Prostate gland (tissue), 2 donors: ENCODE measurements around the gene NTRK2. TPM values are rescaled to one million over a fixed set of nuclear protein-coding genes. Genes with fewer than 3 reads are reported as not detected.

ENCODE experiments used
- DNase-seq: peaks from one replicate; pipeline ENCODE4 v3.0.0-alpha.2; 2019; ENCODE audit warnings: low spot score
- H3K27ac ChIP-seq, 2 donors: fragments of 200-600 bp; sonication (generic); 2 replicates each; pipeline ENCODE4 v1.5.1; 2017 to 2019
- H3K27me3 ChIP-seq: fragments of 200-600 bp; sonication (generic); replicated peaks from 2 replicates; pipeline ENCODE4 v1.5.1; 2019; ENCODE audit not compliant: insufficient read depth
- H3K36me3 ChIP-seq, 2 donors: fragments of 200-600 bp; sonication (generic); 1 replicate in 1 of 2; 2 replicates in 1 of 2; pipeline versions ENCODE4 v1.5.1 to v1.8.1; 2017 to 2019
- H3K4me1 ChIP-seq: fragments of 200-600 bp; sonication (generic); replicated peaks from 2 replicates; pipeline ENCODE4 v1.5.1; 2019
- H3K4me3 ChIP-seq, 2 donors: fragments of 200-600 bp; sonication (generic); 2 replicates each; pipeline ENCODE4 v1.5.1; 2017 to 2019
- H3K9me3 ChIP-seq: fragments of 200-600 bp; sonication (generic); 2 replicates; pipeline ENCODE4 v1.5.1; 2017
- CTCF ChIP-seq, 4 experiments: fragments of 200-600 bp in 2 of 4; fragments of 450-650 bp in 2 of 4; sonication (generic) in 2 of 4; IDR thresholded peaks; 1 replicate in 3 of 4; 2 replicates in 1 of 4; pipeline ENCODE4 v1.5.1; 2016 to 2019; ENCODE audit warnings: antibody characterized with exemption in 4 of 4, mild to moderate bottlenecking in 2 of 4, moderate library complexity in 2 of 4
- POLR2A ChIP-seq: fragments of 450-650 bp; IDR thresholded peaks from one replicate; pipeline ENCODE4 v1.6.1; 2016; ENCODE audit warnings: antibody characterized with exemption, mild to moderate bottlenecking
- POLR2AphosphoS5 ChIP-seq: sonication (generic); formaldehyde crosslinking; IDR thresholded peaks from one replicate; pipeline ENCODE4 v1.6.1; 2017; ENCODE audit warnings: antibody characterized with exemption
- whole genome bisulfite sequencing: methylation state at CpG from one replicate; pipeline ENCODE4 v1.1.5; 2018; 5-methylcytosine and 5-hydroxymethylcytosine counted together
- intact Hi-C: fragments of 100-400 bp; cut with DNase I; formaldehyde crosslinking; loops from one replicate; pipeline ENCODE4 v1.14.2; 2022
- total RNA-seq, 2 donors: library from RNA; depleted of rRNA; stranded (reverse); fragments of >200 nt; gene quantifications; one replicate each; pipeline ENCODE4 v1.1.0, GENCODE V29; 2016

The NTRK2 gene
- total RNA-seq, 2 donors from 2014 or later = 2.3 to 11.1 TPM

- H3K27me3 ChIP-seq = no peaks in the 10 kb centered on the region
Measured at GRCh38 chr9:85055506-85056202, 386.1 kb downstream of the NTRK2 start.

GRCh38 chr9:85056203-85056572 is 386.7 kb downstream of the NTRK2 start:
- WGBS = 79% methylated on average over 3 of the region's 3 CpGs
- intact Hi-C loops = no loop called here
- Histone ChIP-seq H3K4me1 (no peaks in the 10 kb centered on the region), H3K9me3 (no peaks in the 10 kb centered on the region), H3K27me3 (no peaks in the 10 kb centered on the region), H3K36me3 (no peaks in the 10 kb centered on the region), H3K4me3 (no peak overlapping the region), H3K27ac (no peak overlapping the region)
- no peak for TF ChIP-seq POLR2A
- no peak for TF ChIP-seq POLR2AphosphoS5
- TF ChIP-seq CTCF (IDR thresholded peaks at IDR 0.05) = no peak
- DNase-seq = no peak

More at GRCh38 chr9:85055506-85056202, 386.1 kb downstream of the NTRK2 start:
- Histone ChIP-seq H3K27ac (no peak overlapping the region), H3K9me3 (no peaks in the 10 kb centered on the region), H3K4me3 (no peak overlapping the region), H3K36me3 (no peaks in the 10 kb centered on the region), H3K4me1 (no peaks in the 10 kb centered on the region)
- TF ChIP-seq POLR2A (no peak), CTCF (IDR thresholded peaks at IDR 0.05) (no peak), POLR2AphosphoS5 (no peak)
- 69% methylated on average over 2 of the region's 2 CpGs for WGBS
- DNase-seq = no peak
- intact Hi-C loops = no loop called here

GRCh38 chr9:85061969-85062368 is 392.4 kb downstream of the NTRK2 start:
- WGBS = 78% methylated on average over 1 of the region's 1 CpG
- H3K4me1 ChIP-seq = no peaks in the 10 kb centered on the region
- no peaks in the 10 kb centered on the region for H3K9me3 ChIP-seq
- no peak for TF ChIP-seq CTCF (IDR thresholded peaks at IDR 0.05)
- TF ChIP-seq POLR2A = no peak
- TF ChIP-seq POLR2AphosphoS5 = no peak
- DNase-seq = no peak
- H3K4me3 ChIP-seq = no peak overlapping the region
- H3K27ac ChIP-seq = no peak overlapping the region
- intact Hi-C loops = no loop called here
- no peaks in the 10 kb centered on the region for H3K36me3 ChIP-seq
- H3K27me3 ChIP-seq = no peaks in the 10 kb centered on the region

GRCh38 chr9:85062385-85063022 is 393.0 kb downstream of the NTRK2 start:
- H3K36me3 ChIP-seq = no peaks in the 10 kb centered on the region
- no peaks in the 10 kb centered on the region for H3K27me3 ChIP-seq
- no peak for DNase-seq
- H3K9me3 ChIP-seq = no peaks in the 10 kb centered on the region
- no peak overlapping the region for H3K4me3 ChIP-seq
- WGBS = 75% methylated on average over 4 of the region's 4 CpGs
- no peaks in the 10 kb centered on the region for H3K4me1 ChIP-seq
- no peak overlapping the region for H3K27ac ChIP-seq
- intact Hi-C loops = no loop called here
- TF ChIP-seq POLR2A (no peak), POLR2AphosphoS5 (no peak), CTCF (IDR thresholded peaks at IDR 0.05) (no peak)
